ENCODE results near the gene LRRC4B. TPM values are rescaled to one million over a fixed set of nuclear protein-coding genes. Genes with fewer than 3 reads are reported as not detected.
"Not testable (repeated sequence)": the region's sequence is repeated elsewhere in the genome, so short reads cannot be mapped to it uniquely, and the experiment has no call there.

The LRRC4B gene
- total RNA-seq, 1 donor from 2014 or later, result 1.0 TPM

GRCh38 chr19:50580240-50580639 is 12.0 kb upstream of the LRRC4B start:
- no peak overlapping the region for H3K27ac Mint-ChIP-seq
- H3K4me1 Mint-ChIP-seq (ENCODE audit: low read depth), result no peaks in the 10 kb centered on the region
- H3K4me3 Mint-ChIP-seq (ENCODE audit: low read depth), result no peak overlapping the region
- peaks cover 26% of the 10 kb centered on the region for H3K27me3 Mint-ChIP-seq
- TF ChIP-seq CTCF (IDR thresholded peaks at IDR 0.05; ENCODE audit: unreplicated experiment), result no peak
- no peaks in the 10 kb centered on the region for H3K9me3 Mint-ChIP-seq (ENCODE audit: low read depth)
- no peak for DNase-seq (ENCODE audit: low spot score, unreplicated experiment)
- no peaks in the 10 kb centered on the region for H3K36me3 Mint-ChIP-seq (ENCODE audit: insufficient read depth)

GRCh38 chr19:50576769-50577168 is 8.5 kb upstream of the LRRC4B start:
- not testable (repeated sequence) for H3K4me3 Mint-ChIP-seq (ENCODE audit: low read depth); H3K9me3 Mint-ChIP-seq (ENCODE audit: low read depth)

GRCh38 chr19:50573741-50574461 is 5.7 kb upstream of the LRRC4B start:
- Mint-ChIP-seq H3K27ac (no peak overlapping the region), H3K36me3 (ENCODE audit: insufficient read depth) (no peaks in the 10 kb centered on the region), H3K9me3 (ENCODE audit: low read depth) (no peaks in the 10 kb centered on the region), H3K27me3 (peaks cover 42% of the 10 kb centered on the region), H3K4me1 (ENCODE audit: low read depth) (no peaks in the 10 kb centered on the region), H3K4me3 (ENCODE audit: low read depth) (no peak overlapping the region)
- DNase-seq (ENCODE audit: low spot score, unreplicated experiment), result no peak
- TF ChIP-seq CTCF (IDR thresholded peaks at IDR 0.05; ENCODE audit: unreplicated experiment), result no peak

More at GRCh38 chr19:50576769-50577168, 8.5 kb upstream of the LRRC4B start:
- not testable (repeated sequence) for H3K27ac Mint-ChIP-seq; H3K4me1 Mint-ChIP-seq (ENCODE audit: low read depth); DNase-seq (ENCODE audit: low spot score, unreplicated experiment); H3K36me3 Mint-ChIP-seq (ENCODE audit: insufficient read depth)
- H3K27me3 Mint-ChIP-seq, result peaks cover 29% of the 10 kb centered on the region

GRCh38 chr19:50570997-50571396 is 2.8 kb upstream of the LRRC4B start:
- Mint-ChIP-seq H3K4me1 (ENCODE audit: low read depth) (no peaks in the 10 kb centered on the region), H3K36me3 (ENCODE audit: insufficient read depth) (no peaks in the 10 kb centered on the region), H3K27ac (no peak overlapping the region), H3K9me3 (ENCODE audit: low read depth) (no peaks in the 10 kb centered on the region), H3K4me3 (ENCODE audit: low read depth) (no peak overlapping the region), H3K27me3 (peaks cover 40% of the 10 kb centered on the region)
- TF ChIP-seq CTCF (IDR thresholded peaks at IDR 0.05; ENCODE audit: unreplicated experiment), result no peak
- DNase-seq (ENCODE audit: low spot score, unreplicated experiment), result no peak

GRCh38 chr19:50569938-50570540 is 1.8 kb upstream of the LRRC4B start:
- no peaks in the 10 kb centered on the region for H3K36me3 Mint-ChIP-seq (ENCODE audit: insufficient read depth)
- no peak for TF ChIP-seq CTCF (IDR thresholded peaks at IDR 0.05; ENCODE audit: unreplicated experiment)

More at GRCh38 chr19:50569938-50570540, 1.8 kb upstream of the LRRC4B start:
- H3K4me3 Mint-ChIP-seq (ENCODE audit: low read depth), result no peak overlapping the region
- no peaks in the 10 kb centered on the region for H3K9me3 Mint-ChIP-seq (ENCODE audit: low read depth)
- no peaks in the 10 kb centered on the region for H3K4me1 Mint-ChIP-seq (ENCODE audit: low read depth)
- H3K27ac Mint-ChIP-seq, result no peak overlapping the region
- DNase-seq (ENCODE audit: low spot score, unreplicated experiment), result no peak
- H3K27me3 Mint-ChIP-seq, result peaks cover 50% of the 10 kb centered on the region

Measured in progenitor cell of endocrine pancreas (in vitro differentiated cells).